H1 (cell line): Measurements from ENCODE around the gene FHIT. TPM values are rescaled to one million over a fixed set of nuclear protein-coding genes. Genes with fewer than 3 reads are reported as not detected.

Experiments used
- CTCF ChIA-PET: fragments of 300-600 bp; sonication (Branson Sonifier 250); formaldehyde crosslinking; loops from one replicate; lab custom pipeline; 2021; ENCODE audit not compliant: partially characterized antibody; lab: Charles Lee
- POLR2A ChIA-PET: fragments of 300-600 bp; sonication (Branson Sonifier 250); formaldehyde crosslinking; loops from one replicate; lab custom pipeline; 2021; ENCODE audit warnings: inconsistent platforms; ENCODE audit not compliant: partially characterized antibody; lab: Charles Lee
- DNase-seq, 2 experiments: peaks; one replicate each; pipeline versions ENCODE4 v3.0.0 to v3.0.0-alpha.2; 2010 to 2022; ENCODE audit warnings: low spot score in 2 of 2, low read depth in 1 of 2, mixed read lengths in 1 of 2
- FAIRE-seq: peaks from 2 replicates; lab custom pipeline; 2011; peaks lifted over from hg19 to GRCh38; lab: Jason Lieb, UNC
- H2AFZ ChIP-seq: 2 replicates; pipeline ENCODE4 v1.8.1; 2012; ENCODE audit warnings: low read length, inconsistent platforms
- H2AK5ac ChIP-seq: 2 replicates; pipeline ENCODE4 v1.6.1; 2013; ENCODE audit warnings: low read depth, low read length
- H2BK120ac ChIP-seq: replicated peaks from 2 replicates; pipeline ENCODE3; 2013; ENCODE audit warnings: low read depth, low read length, inconsistent platforms
- H2BK12ac ChIP-seq: 2 replicates; pipeline ENCODE4 v1.6.1; 2013; ENCODE audit warnings: low read depth, low read length
- H2BK15ac ChIP-seq: 2 replicates; pipeline ENCODE4 v1.6.1; 2013; ENCODE audit warnings: low read length
- H2BK20ac ChIP-seq: 2 replicates; pipeline ENCODE4 v1.6.1; 2013; ENCODE audit warnings: low read length
- H2BK5ac ChIP-seq: 2 replicates; pipeline ENCODE4 v1.6.1; 2013; ENCODE audit warnings: low read depth, low read length
- H3K14ac ChIP-seq: 2 replicates; pipeline ENCODE4 v1.6.1; 2013; ENCODE audit warnings: inconsistent platforms; ENCODE audit not compliant: insufficient read length
- H3K18ac ChIP-seq: 2 replicates; pipeline ENCODE4 v1.6.1; 2013; ENCODE audit warnings: low read length; ENCODE audit errors: extremely low read depth
- H3K23ac ChIP-seq: 2 replicates; pipeline ENCODE4 v1.6.1; 2013; ENCODE audit warnings: inconsistent platforms; ENCODE audit not compliant: insufficient read length
- H3K23me2 ChIP-seq: 2 replicates; pipeline ENCODE4 v1.6.1; 2013; ENCODE audit warnings: low read depth, low read length
- H3K27ac ChIP-seq: 2 replicates; pipeline ENCODE4 v1.6.1; 2011; ENCODE audit warnings: low read depth, low read length, inconsistent platforms
- H3K27me3 ChIP-seq, 4 experiments: replicated peaks in 1 of 4; 1 replicate in 1 of 4; 2 replicates in 3 of 4; pipeline versions ENCODE4 v1.6.1 to v1.8.1; 2011 to 2013; ENCODE audit warnings: low read length in 3 of 4, mild to moderate bottlenecking in 3 of 4, inconsistent platforms in 2 of 4, mixed read lengths in 2 of 4, moderate library complexity in 1 of 4; ENCODE audit not compliant: control insufficient read depth in 3 of 4, insufficient read depth in 3 of 4; ENCODE audit errors: extremely low read depth in 1 of 4
- H3K36me3 ChIP-seq, 4 experiments: 2 replicates each; pipeline versions ENCODE4 v1.6.1 to v1.8.1; 2011 to 2013; ENCODE audit warnings: mild to moderate bottlenecking in 4 of 4, low read length in 3 of 4, moderate library complexity in 2 of 4, control low read depth in 1 of 4, inconsistent platforms in 1 of 4; ENCODE audit not compliant: insufficient read depth in 4 of 4, control insufficient read depth in 2 of 4
- H3K4ac ChIP-seq: replicated peaks from 2 replicates; pipeline ENCODE3; 2013; ENCODE audit warnings: low read length, low read depth, mixed read lengths, inconsistent platforms; ENCODE audit not compliant: insufficient read length
- H3K4me1 ChIP-seq, 4 experiments: replicated peaks in 1 of 4; 1 replicate in 1 of 4; 2 replicates in 3 of 4; pipeline versions ENCODE4 v1.6.1 to v1.8.1; 2011 to 2013; ENCODE audit warnings: low read length in 3 of 4, inconsistent platforms in 2 of 4, mixed read lengths in 1 of 4; ENCODE audit not compliant: insufficient read depth in 4 of 4, control insufficient read depth in 3 of 4
- H3K4me2 ChIP-seq, 2 experiments: 2 replicates each; pipeline versions ENCODE4 v1.6.1 to v1.8.1; 2011 to 2013; ENCODE audit warnings: low read depth in 2 of 2, low read length in 2 of 2, control low read depth in 1 of 2, inconsistent platforms in 1 of 2, mild to moderate bottlenecking in 1 of 2; ENCODE audit not compliant: insufficient read depth in 1 of 2
- H3K4me3 ChIP-seq, 4 experiments: fragments of 200-600, 300-600 bp in 1 of 4; sonication (generic), shearing (Covaris generic), sonication (Bioruptor Twin) in 1 of 4; 2 replicates each; pipeline versions ENCODE4 v1.5.1 to v1.8.1; 2011 to 2016; ENCODE audit warnings: low read length in 4 of 4, low read depth in 3 of 4, control low read depth in 2 of 4, inconsistent platforms in 2 of 4, mild to moderate bottlenecking in 2 of 4, mixed read lengths in 1 of 4, moderate library complexity in 1 of 4; ENCODE audit not compliant: insufficient read depth in 2 of 4; ENCODE audit errors: extremely low read depth in 1 of 4
- H3K56ac ChIP-seq: replicated peaks from 2 replicates; pipeline ENCODE3; 2013; ENCODE audit warnings: low read depth, mild to moderate bottlenecking, mixed read lengths, low read length, inconsistent platforms; ENCODE audit not compliant: insufficient read length
- H3K79me1 ChIP-seq: 2 replicates; pipeline ENCODE4 v1.6.1; 2013; ENCODE audit warnings: low read depth, low read length, control low read depth
- H3K79me2 ChIP-seq, 2 experiments: 2 replicates each; pipeline versions ENCODE4 v1.6.1 to v1.8.1; 2012 to 2013; ENCODE audit warnings: low read length in 2 of 2, mild to moderate bottlenecking in 2 of 2, inconsistent platforms in 1 of 2; ENCODE audit not compliant: insufficient read depth in 2 of 2, control insufficient read depth in 1 of 2
- H3K9ac ChIP-seq, 4 experiments: replicated peaks in 1 of 4; 1 replicate in 1 of 4; 2 replicates in 3 of 4; pipeline versions ENCODE4 v1.6.1 to v1.8.1; 2011 to 2013; ENCODE audit warnings: low read depth in 3 of 4, low read length in 3 of 4, control low read depth in 2 of 4, mild to moderate bottlenecking in 2 of 4, moderate library complexity in 2 of 4, inconsistent platforms in 1 of 4; ENCODE audit errors: extremely low read depth in 1 of 4
- H3K9me3 ChIP-seq, 2 experiments: 2 replicates each; pipeline versions ENCODE4 v1.6.1 to v1.8.1; 2012 to 2013; ENCODE audit warnings: mild to moderate bottlenecking in 2 of 2, moderate library complexity in 2 of 2, control low read depth in 1 of 2, inconsistent platforms in 1 of 2, low read depth in 1 of 2, low read length in 1 of 2, mixed read lengths in 1 of 2; ENCODE audit not compliant: insufficient read depth in 2 of 2
- H4K20me1 ChIP-seq, 2 experiments: replicated peaks in 1 of 2; 2 replicates each; pipeline versions ENCODE3 to v1.8.1; 2011 to 2013; ENCODE audit warnings: inconsistent platforms in 2 of 2, low read length in 2 of 2, mild to moderate bottlenecking in 1 of 2; ENCODE audit not compliant: insufficient read depth in 2 of 2, control insufficient read depth in 1 of 2
- H4K5ac ChIP-seq: 2 replicates; pipeline ENCODE4 v1.6.1; 2013; ENCODE audit warnings: low read length, low read depth, mixed read lengths, inconsistent platforms; ENCODE audit not compliant: insufficient read length
- H4K8ac ChIP-seq: 2 replicates; pipeline ENCODE4 v1.8.0; 2013; ENCODE audit warnings: mild to moderate bottlenecking, moderate library complexity, low read length, inconsistent platforms; ENCODE audit not compliant: insufficient read depth; ENCODE audit errors: extremely low read depth
- H4K91ac ChIP-seq: replicated peaks from 2 replicates; pipeline ENCODE3; 2013; ENCODE audit warnings: low read length, mixed read lengths, inconsistent platforms; ENCODE audit not compliant: insufficient read length
- CBX5 ChIP-seq: fragments of 300-800, 300-1000 bp; sonication (generic); IDR thresholded peaks from 2 replicates; pipeline ENCODE4 v1.7.1; 2016; ENCODE audit warnings: antibody characterized with exemption, low read length, low read depth
- CEBPB ChIP-seq: IDR thresholded peaks from 2 replicates; pipeline ENCODE4 v1.6.1; 2012; ENCODE audit warnings: low read depth, low read length
- CHD1 ChIP-seq: IDR thresholded peaks from 2 replicates; pipeline ENCODE4 v1.6.1; 2012; ENCODE audit warnings: low read depth, low read length, improper control_type of control experiment
- SIX5 ChIP-seq: IDR thresholded peaks from 2 replicates; pipeline ENCODE4 v1.6.1; 2011; ENCODE audit warnings: mild to moderate bottlenecking, low read depth, low read length
- WGBS, 2 experiments: shearing (Covaris generic) in 1 of 2; methylation state at CpG; one replicate each; pipeline versions ENCODE4 v1.1.6 to v1.1.7; 2013 to 2015; ENCODE audit warnings: low lambda C conversion rate in 2 of 2, mixed read lengths in 2 of 2, inconsistent platforms in 1 of 2, low coverage in 1 of 2, missing lambda C conversion rate in 1 of 2; ENCODE audit not compliant: insufficient replicate concordance in 2 of 2, insufficient coverage in 1 of 2, insufficient read length in 1 of 2; ENCODE audit errors: extremely low coverage in 1 of 2, missing lambda C conversion rate in 1 of 2; 5-methylcytosine and 5-hydroxymethylcytosine counted together
- polyA plus RNA-seq, 7 experiments: library from polyadenylated mRNA; depleted of rRNA in 3 of 7; stranded (reverse) in 5 of 7; unstranded in 2 of 7; fragments of >200 nt in 5 of 7; fragments of 200-250 nt in 2 of 7; gene quantifications; 1 replicate in 5 of 7; 2 replicates in 1 of 7; 4 replicates in 1 of 7; pipeline versions ENCODE4 v1.2.1 to v1.2.3, GENCODE V29; 2011 to 2013; ENCODE audit warnings: missing spikeins in 2 of 7, mixed read lengths in 2 of 7
- total RNA-seq: library from RNA; stranded (reverse); fragmentation: NEBNext Ultra II Directional; extraction: Animal tissue kit (Norgen Biotek cat#: 25700); gene quantifications from 2 replicates; pipeline ENCODE4 v1.2.1, GENCODE V29; 2021

FHIT gene
- total and polyA plus RNA-seq, 2 of the 8 experiments (the other 6 are each of a cell fraction or from before 2014, with no cell fraction given): 1.2 to 3.2 TPM

- peaks cover 0 to 2% (median 1%) of the 10 kb centered on the region in 4 experiments; a peak in 2 of 7 replicates for H3K4me1 ChIP-seq
- H2BK15ac ChIP-seq: no peak overlapping the region
- H2AFZ ChIP-seq: peak overlapping the region; percentile 78
- no peaks in the 10 kb centered on the region; a peak in 1 of 7 replicates for H3K27me3 ChIP-seq
- 72% methylated on average over 11 of the region's 11 CpGs; no CpG with 5 or more reads in 1 of the 2 experiments for WGBS, 2 experiments
- no peak overlapping the region for H2BK120ac ChIP-seq
- no peaks in the 10 kb centered on the region for H3K79me1 ChIP-seq
- H4K5ac ChIP-seq: no peak overlapping the region
- H3K23ac ChIP-seq: no peak overlapping the region
- no peaks in the 10 kb centered on the region for H3K9me3 ChIP-seq
- H2BK5ac ChIP-seq: no peak overlapping the region
- TF ChIP-seq CBX5 (no peak), SIX5 (no peak), CHD1 (no peak), CEBPB (no peak)
- H3K23me2 ChIP-seq: no peaks in the 10 kb centered on the region
- H2BK20ac ChIP-seq: 0 out of 2 replicates have a peak overlapping the region, but pooled peaks have one; percentile 0
- FAIRE-seq (no peak), DNase-seq (no peak)
- no peak overlapping the region for H2AK5ac ChIP-seq
- no peaks in the 10 kb centered on the region for H3K79me2 ChIP-seq
- no peak overlapping the region for H3K4me3 ChIP-seq
- H2BK12ac ChIP-seq: no peak overlapping the region
- H3K4me2 ChIP-seq: 0 out of 4 replicates have a peak overlapping the region, but pooled peaks of 1 of the 2 experiments have one; percentile 21
- no peak overlapping the region for H3K4ac ChIP-seq
- H4K8ac ChIP-seq: no peak overlapping the region
- CTCF ChIA-PET: interaction anchor here (0.7 kb wide), 1 partner anchor 8 kb away, joined by 4 read pairs; no protein-coding TSS in a partner anchor
- no peaks in the 10 kb centered on the region for H4K20me1 ChIP-seq
- no peak overlapping the region for H3K18ac ChIP-seq
- no peak overlapping the region for H3K14ac ChIP-seq
- no peak overlapping the region for H3K27ac ChIP-seq
- H4K91ac ChIP-seq: no peak overlapping the region
- no peak overlapping the region for H3K9ac ChIP-seq
- POLR2A ChIA-PET: no interaction called here
- no peaks in the 10 kb centered on the region for H3K36me3 ChIP-seq
- H3K56ac ChIP-seq: no peak overlapping the region
Measured at GRCh38 chr3:59803268-59803667, 1448.0 kb downstream of the FHIT start.
